Neuron (in vitro differentiated cells): ENCODE results near the gene LIG1.

Experiments
- H2AFZ ChIP-seq: one replicate; pipeline ENCODE4 v1.6.1; 2013; ENCODE audit warnings: low read depth, mild to moderate bottlenecking, inconsistent platforms, low read length, moderate library complexity
- H3K27me3 ChIP-seq: one replicate; pipeline ENCODE4 v1.6.1; 2013; ENCODE audit warnings: low read length; ENCODE audit not compliant: insufficient read depth
- H3K36me3 ChIP-seq: one replicate; pipeline ENCODE4 v1.6.1; 2013; ENCODE audit warnings: low read length; ENCODE audit not compliant: insufficient read depth
- H3K4me1 ChIP-seq: one replicate; pipeline ENCODE4 v1.6.1; 2013; ENCODE audit warnings: low read length; ENCODE audit not compliant: insufficient read depth
- H3K4me3 ChIP-seq: 2 replicates; pipeline ENCODE4 v1.5.1; 2013; ENCODE audit warnings: mild to moderate bottlenecking, low read length, moderate library complexity
- H3K9me3 ChIP-seq: one replicate; pipeline ENCODE4 v1.6.1; 2013; ENCODE audit warnings: low read length

LIG1 gene

DNA sequence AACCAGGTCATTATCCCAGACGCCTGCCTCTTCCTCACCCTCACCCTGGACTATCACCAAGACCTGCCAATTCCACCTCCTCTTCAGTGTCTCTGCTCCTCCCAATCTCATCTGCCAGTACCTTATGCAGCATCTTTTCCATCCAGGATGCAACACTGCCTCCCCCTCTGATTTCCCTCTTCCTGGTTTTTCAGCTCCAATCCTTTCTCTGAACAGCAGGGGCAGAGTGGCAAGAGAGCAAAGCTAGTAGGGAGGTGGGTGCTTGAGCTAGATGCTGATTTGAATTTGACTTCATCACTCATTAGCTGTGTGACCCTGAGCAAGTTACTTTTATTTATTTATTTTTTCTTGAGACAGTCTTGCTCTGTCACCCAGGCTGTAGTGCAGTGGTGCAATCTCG, 100.7 kb downstream of the LIG1 start:
- Histone ChIP-seq H3K36me3 (no peaks in the 10 kb centered on the region), H3K4me3 (no peak overlapping the region), H3K9me3 (no peaks in the 10 kb centered on the region), H3K4me1 (no peaks in the 10 kb centered on the region), H2AFZ (no peak overlapping the region), H3K27me3 (no peaks in the 10 kb centered on the region)
